ENCODE data around the gene DRAM2.

Gene DRAM2

DNA sequence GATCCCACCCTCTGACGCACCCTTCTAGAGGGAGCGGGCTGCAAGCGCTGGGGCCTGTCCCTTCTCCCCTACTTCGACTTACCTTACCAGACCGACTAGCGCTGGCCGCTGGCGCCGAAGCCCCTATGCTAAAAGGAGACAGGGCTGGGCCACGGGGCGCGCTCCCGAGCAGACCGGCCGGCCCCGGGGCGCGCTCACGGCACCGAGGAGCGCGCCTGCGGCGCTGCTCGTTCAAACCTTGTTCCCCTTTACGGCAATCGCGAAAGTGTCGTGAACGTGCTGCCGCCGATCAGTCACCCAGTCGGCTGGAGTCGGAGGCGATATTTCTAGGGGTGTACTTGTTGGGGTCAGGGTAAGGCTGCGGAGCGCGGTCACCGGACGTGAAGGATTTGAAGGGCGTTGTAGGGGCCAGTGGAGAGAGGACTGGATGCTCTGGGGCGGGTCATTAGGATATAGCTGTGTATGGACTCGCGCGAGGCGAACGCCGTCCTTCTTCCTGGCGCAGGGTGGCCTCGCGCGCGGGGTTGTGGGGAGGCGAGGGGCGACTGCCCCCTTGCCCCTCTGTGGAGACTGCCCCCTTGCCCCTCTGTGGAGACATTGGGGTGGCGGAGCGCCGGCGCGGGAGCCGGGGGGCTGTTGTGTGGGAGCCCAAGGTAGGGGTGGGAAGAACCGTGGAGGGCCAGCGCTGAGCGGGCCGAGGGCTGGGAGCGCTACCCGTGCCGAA lies at the start of gene DRAM2, which contains the start of gene CEPT1:
Gene DRAM2, minus strand, starts transcription at position 138 of the 724 bp plus-strand sequence. CDS start 8,539 bp downstream, outside the sequence.
Gene CEPT1, plus strand, starts transcription at position 268 of the 724 bp plus-strand sequence. CDS start 7,492 bp downstream, outside the sequence.
- DNase-seq (ENCODE audit: low read depth), result peak; percentile 88

DNA sequence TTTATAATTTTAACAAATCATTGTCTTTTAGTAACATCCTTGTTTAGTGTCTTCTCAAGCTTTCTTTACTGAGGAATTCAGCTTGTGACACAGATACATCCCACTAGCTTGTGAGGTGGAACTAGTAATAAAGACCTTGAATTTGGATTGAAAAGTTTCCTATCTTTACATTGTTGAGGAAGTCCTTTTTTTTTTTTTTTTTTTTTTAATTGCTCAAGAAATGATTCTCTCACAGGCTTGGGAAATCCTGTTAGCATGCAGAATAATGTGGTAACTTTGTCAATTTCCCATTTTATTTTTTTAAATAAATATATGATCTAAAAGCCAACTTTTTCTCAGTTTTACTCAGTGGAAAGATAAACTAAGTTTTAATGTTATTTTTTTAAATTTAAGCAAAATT lies 44.8 kb upstream of the DRAM2 start:
- no peak for DNase-seq (ENCODE audit: low read depth)

DNA sequence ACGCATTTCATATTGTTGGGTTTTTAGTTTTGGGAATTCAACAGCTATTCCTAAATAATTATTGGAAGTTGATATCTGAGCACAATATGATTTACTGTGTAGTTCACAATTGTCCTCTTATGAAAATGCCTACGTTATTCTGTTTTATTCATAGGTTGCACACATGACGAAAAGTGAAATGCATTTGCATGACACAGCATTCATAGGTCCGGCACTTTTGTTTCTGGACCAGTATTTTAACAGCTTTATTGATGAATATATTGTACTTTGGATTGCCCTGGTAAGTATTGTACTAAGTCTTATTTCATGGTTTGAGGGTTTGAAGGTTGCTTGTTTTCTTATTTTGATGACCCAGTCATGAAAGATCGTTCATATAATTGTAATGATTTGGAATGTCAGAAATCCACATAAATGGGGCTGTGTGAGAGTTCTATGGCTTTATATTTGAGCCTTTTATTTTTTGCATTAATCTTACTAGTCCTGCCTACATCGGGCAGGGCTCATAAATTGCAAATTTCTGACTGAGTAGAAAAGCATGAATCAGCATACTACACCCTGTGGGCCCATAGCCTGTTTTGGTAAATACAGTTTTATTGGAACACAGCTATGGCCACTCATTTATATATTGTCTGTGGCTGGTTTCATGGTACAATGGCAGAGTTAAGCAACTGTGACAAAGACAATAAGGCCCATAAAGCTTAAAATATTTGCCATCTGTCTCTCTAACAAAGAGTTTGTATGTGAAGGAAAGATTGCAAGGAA lies 43.6 kb upstream of the DRAM2 start:
- DNase-seq (ENCODE audit: low read depth), result no peak

DNA sequence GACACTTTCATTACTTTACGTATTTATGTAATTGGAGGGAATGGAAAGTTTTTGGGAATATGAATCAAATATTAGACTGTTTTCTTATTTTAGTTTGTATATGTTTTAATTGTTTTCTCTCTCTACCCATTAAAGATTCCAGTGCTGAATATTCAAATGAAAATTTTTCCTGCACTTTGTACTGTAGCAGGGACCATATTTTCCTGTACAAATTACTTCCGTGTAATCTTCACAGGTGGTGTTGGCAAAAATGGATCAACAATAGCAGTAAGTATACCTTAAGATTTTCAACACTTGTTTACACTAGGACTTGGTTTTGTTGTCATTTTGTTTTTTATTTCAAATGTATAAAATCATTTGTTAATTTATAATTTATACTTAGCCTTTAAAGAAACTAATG lies 42.2 kb upstream of the DRAM2 start:
- DNase-seq (ENCODE audit: low read depth), result no peak

DNA sequence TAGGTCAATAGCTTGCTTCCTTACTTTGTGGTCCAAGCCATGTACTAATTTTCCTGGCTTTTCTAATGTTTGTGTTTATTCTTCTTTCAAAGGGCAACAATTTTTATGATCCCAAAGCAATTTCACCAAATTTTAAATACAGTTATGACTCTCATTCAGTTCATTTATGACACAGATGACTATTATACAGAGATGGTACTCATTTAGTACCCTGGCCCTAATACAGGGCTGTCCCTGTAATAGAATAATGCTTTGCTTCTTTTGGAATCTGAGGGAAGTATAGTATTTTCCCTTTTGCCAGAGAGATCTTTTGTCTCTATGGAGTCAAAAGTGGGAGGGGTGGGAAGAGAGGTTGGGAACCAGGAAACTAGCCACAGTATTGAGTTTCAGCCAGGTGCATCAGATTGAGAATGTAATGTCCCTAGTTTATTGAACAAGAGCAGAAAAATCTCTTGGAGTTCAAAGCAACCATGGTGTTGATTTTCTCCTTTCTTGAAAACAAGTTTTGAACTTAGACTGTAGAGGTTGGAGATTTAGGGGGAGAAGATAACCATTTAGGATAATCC lies 40.2 kb upstream of the DRAM2 start:
- DNase-seq (ENCODE audit: low read depth), result no peak

DNA sequence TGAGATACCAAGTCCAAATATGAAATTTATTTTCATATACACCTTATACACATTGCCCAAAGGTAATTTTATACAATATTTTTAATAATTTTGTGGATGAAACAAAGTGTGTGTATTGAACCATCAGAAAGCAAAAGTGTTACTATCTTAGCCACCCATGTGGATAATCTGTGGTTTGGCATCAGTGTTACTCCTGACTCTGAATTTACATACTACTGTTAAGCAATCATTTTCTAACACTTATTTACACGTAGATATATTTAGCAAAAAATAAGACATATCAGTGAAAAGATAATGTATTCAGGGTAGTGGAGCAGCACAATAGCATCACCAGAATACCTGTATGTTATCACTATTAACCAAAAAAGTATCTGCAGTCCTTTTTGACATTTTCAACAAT lies 36.8 kb upstream of the DRAM2 start:
- DNase-seq (ENCODE audit: low read depth), result no peak

DNA sequence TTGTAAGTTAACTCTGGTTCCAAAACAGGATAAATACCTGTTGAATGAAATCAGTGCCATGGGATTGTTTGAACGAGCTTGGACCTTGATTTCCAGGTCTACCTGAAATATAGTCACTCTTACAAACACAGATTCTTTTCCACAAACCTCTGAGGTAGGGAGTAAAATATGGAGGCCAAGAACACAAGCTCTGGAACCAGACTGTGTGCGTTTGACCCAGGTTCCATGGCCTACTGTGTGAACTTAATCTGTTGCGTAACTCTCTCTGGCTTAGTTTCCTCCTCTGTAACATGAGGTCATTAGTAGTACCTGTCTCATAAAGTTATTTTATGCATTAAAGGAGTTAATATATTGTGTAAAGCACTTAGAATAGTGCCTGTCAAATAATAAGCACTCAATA lies 35.5 kb upstream of the DRAM2 start:
- DNase-seq (ENCODE audit: low read depth), result no peak

DNA sequence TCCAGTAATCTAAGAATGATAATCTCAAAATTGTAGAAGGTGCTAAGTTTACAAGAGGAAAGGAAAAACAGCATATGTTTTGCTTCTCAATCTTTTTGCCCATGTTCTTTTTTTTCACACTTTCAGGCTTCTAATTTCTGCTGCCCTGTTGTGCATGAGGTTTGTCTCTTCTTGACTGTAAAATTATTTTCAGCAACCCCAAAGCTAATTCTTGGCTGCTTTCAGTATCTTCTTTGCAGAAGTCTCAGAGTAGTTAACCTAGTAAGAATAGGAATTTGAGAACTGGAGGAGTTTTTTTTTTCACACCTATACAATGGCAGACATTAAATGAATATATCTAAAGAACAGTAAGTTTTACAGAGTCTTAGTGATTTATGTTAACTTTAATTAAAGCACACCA lies 34.2 kb upstream of the DRAM2 start:
- DNase-seq (ENCODE audit: low read depth), result no peak

DNA sequence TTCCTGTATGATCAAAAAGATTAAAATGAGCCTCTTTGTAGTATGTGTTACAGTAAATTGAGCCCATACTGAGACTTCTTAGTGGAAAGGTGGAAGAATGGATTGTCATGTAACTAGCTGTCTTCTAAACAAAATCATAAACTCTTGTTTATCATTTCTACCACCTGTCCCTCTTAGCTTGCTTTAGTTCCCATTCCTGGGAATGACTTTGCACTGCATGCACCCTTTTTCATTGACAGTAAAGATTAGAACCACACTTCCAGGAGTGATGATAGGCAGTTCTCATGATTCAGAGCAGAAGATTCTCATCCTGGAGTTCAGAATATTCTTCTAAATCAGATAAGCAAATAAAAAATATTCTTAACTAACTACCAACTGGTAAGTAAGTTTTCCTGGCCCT lies 32.6 kb upstream of the DRAM2 start:
- no peak for DNase-seq (ENCODE audit: low read depth)

DNA sequence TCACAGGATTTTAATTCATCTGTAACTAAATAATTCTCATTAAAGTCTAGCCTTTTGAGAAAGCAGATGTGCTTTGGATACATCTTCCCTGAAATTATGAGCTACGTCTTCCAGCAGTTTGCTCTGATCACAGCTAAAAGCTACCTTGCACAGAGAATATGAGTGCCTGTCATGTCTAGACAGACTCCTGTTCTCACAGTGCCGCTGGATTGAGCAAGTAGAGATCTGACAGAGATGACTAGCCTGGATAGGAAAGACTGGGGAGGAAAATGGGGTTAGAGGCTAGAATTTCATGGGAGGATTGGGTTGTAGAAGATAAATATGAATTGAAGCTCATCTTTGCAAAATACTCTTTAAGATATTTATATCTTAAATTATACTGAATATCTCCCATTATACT lies 24.3 kb upstream of the DRAM2 start:
- DNase-seq (ENCODE audit: low read depth), result no peak

DNA sequence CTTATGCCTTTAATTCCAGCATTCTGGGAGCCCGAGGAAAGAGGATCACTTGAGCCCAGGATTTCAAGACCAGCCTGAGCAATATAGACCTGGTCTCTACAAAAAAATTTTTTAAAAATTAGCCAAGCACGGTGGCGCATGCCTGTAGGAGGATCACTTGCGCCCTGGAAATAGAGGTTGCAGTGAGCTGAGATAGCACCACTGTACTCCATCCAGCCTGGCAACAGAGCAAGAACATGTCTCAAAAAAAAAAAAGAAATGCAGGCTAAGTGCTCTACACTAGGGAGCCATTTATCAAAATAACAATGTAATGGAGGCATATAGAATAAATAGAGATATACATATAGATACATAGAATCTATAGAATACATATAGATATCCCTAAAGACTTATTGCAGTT lies 23.5 kb upstream of the DRAM2 start:
- no peak for DNase-seq (ENCODE audit: low read depth)

DNA sequence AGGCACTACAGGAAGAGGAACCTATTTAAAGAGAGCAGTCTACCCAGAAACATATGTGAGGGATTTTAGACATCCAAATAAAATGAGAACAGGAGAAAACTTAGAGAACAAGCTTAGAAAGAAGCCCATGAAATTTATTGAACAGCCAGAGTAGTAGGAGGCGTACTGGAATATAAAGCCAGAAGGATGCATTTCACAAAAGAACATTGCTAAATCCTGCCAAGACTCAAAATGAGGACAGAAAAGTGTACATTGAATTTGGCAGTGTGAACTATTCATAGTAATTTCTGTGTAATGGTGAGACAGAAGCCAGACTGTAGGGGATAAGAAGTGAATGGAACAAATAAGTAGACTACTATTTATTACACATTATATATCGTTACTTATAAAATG lies 22.6 kb upstream of the DRAM2 start:
- no peak for DNase-seq (ENCODE audit: low read depth)

DNA sequence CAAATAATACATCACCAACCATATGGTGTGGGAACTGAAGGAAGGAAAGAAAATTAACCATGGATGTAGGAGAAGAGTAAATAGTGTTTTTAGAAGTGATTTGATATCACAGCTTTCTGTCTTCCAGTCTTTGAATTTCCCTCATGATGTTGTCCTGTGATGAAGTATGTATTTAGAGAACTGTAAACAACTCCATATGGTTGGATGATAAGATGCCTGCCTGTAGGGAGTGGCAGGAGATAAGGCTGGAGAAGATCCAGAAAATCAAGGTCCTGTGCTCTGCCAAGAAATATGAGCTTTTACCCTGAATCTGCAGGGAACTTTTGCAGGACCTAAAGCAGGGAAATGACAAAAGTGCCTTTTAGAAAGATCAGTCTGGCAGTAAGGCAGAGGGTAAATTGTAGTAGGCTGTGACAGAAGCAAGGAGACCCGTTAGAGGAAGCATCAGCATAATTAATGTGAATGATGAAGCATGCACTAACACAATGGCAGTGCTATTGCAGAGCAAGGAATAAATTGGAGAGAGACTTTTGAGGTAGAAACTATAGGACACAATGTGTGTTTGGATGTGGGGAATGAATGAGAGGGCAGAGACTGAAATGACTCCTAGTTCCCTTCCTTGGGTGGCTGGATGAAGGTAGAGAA lies 22.1 kb upstream of the DRAM2 start:
- no peak for DNase-seq (ENCODE audit: low read depth)

DNA sequence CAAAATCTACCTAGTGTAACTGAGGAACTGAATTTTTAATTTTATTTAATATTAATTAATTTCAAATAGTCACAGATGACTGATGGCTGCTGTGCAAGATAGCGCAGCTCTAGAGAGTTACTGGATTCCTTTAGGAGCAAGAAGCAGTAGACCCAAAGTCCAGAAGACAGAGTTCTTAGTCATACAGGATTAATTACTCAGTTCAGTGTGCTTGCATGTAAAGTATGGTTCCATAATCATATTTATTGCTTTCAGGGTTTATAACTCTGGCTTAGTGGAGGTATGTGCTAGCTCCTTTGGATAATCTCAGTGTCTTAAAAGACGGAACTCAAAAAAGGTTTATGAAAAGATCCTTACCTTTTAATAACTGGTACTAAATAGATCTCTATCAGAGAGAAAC lies 17.5 kb upstream of the DRAM2 start:
- no peak for DNase-seq (ENCODE audit: low read depth)

DNA sequence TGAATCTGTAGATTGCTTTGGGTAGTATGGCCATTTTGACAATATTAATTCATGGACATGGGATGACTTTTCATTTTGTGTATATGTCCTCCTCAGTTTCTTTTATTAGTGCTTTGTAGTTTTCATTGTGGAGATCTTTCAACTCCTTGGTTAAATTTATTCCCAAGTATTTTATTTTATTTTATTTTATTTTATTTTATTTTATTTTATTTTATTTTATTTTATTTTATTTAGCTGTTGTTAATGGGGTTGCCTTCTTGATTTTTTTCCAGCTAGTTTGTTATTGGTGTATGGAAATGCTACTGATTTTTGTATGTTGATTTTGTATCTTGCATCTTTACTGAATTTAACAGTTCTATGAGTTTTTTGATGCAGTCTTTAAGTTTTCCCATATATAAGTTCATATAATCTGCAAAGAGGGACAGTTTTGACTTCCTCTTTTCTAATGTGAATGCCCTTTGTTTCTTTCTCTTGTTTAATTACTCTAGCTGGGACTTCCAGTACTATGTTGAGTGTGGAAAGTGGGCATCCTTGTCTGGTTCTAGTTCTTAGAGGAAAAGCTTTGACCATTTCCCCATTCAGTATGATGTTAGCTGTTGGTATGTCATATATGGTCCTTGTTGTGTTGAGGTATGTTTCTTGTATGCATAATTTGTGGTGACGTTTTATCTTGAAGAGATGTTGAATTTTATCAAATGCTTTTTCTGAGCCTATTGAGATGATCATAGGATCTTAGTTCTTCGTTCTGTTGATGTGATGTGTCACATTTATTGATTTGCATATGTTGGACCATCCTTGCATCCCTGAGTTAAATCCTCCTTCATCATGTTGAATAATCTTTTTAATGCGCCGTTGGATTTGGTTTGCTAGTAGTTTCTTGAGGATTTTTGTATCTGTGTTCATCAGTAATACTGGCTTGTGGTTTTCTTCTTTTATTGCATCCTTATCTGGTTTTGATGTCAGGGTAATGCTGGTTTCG lies 14.4 kb upstream of the DRAM2 start:
- no peak for DNase-seq (ENCODE audit: low read depth)

DNA sequence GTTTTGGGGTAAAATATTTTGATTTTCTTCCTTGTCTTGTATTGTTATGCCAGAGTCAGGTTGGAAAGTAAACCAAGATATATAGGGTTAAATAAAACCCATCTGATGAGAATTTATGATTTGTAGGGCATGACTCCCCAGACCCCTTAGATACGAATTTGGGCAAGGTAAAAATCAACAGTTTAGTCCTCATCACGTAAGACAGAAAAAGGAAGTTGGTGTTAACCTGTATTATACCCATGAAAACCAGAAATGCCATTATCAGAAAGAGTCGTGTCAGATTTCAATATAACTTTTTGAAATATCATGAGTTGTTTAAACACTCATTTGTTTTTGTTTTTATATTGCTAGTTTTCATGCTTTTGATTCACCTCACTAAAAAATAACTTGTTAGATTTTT lies 11.9 kb upstream of the DRAM2 start:
- DNase-seq (ENCODE audit: low read depth), result no peak

DNA sequence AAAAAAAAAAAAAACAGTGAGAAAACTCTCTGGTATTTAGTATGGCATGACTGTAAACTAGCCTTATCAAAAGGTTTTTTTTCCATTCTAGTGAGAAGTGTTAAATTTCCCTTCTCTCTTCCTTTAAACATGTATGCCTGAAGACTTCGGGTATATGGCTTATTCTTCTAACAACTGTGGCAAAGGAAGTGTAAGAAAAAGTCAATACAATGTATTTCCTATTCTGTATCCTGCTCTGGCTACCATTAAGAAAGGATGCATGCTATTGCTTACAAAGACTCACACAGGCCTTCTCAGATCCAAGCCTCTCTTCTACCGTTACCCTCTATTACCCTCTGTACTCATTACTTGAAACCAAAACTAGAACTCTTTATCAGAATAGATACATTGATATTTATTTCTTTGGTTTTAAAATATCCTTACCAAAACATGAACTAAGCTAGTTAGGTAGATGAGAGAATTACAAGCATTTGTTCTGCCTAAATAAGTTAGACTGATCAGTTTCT lies 8.5 kb upstream of the DRAM2 start:
- DNase-seq (ENCODE audit: low read depth), result no peak

DNA sequence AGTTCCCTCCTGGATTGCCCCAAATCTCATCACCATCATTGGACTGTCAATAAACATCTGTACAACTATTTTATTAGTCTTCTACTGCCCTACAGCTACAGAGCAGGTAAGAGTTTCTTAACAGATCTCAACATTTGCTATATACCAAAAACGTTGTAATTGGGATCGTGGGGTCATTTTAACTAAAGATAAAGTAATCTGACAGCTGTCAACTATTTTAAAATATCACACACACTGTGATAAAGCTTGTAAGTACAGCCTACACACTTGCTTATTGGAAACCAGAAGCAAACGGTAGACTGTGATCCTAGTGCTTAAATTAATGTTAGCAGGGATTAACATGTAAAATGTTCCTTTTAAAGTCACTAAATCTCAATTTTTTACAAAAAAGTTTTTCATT lies 8.1 kb upstream of the DRAM2 start:
- DNase-seq (ENCODE audit: low read depth), result no peak

DNA sequence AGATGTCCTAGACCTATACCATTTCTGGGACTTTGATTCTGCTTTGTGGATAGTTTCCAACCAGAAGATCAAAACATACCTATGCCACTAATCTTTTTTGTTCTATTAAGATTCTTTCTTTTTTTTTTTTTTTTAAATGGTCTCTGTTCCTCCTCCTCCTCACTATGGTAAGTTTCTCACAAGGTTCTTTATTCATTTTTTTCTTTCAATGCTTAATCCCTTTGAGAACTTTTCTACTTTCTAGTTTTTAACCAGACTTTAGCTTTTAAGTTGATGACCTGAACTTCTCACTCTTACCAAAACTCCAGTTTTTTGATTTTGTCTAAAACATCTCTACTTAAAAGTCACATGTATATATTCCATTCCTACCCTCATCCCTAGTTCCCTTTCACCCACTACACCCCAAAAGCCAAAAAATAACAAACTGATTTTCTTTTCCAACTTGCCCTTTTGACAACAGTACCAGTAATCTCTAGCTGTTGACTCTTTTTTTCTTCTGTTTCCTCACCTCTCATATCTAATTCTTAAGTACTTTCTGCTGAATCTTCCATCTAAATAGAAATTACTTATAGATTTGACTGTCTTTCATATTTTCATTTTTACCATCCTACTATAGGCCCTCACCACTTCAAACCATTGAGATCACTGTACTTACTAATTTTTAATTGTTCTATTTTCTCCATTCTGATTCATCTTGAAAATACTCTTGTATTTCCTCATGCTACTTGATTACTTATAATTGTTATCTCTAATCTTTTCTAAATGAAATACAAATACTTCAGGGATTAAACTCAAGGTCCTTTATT lies 6.3 kb upstream of the DRAM2 start:
- no peak for DNase-seq (ENCODE audit: low read depth)

DNA sequence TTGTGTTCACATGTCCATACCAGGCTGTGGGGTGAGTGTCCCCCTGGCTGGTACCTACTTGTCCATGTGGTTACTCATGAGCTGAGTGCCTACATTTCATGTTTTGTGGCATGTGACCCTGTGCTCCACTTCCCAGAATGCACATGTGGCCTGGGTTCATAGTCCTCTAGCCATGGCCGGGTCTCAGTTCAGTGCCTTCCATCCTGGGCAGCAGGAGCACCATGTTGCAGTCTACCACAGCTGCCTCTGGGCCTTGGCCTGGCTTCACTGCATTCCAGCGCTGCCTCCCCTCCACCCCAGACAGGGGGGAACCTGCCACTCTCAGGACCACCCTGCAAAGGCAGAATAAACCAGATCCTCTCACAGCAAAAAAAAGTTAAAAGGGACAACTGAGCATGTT lies 5.6 kb upstream of the DRAM2 start:
- DNase-seq (ENCODE audit: low read depth), result no peak
